DOHH2 (cell line): Measurements from ENCODE around the gene WAC.

ENCODE experiments used
- H3F3A ChIP-seq: fragments of 200-600 bp; sonication (generic), shearing (Covaris generic); 2 replicates; pipeline ENCODE4 v1.6.0; 2016; ENCODE audit warnings: antibody characterized with exemption, mild to moderate bottlenecking; ENCODE audit not compliant: control insufficient read depth, insufficient read depth
- H3K27ac ChIP-seq: fragments of 200-600 bp; sonication (generic); 2 replicates; pipeline ENCODE4 v1.5.1; 2014; ENCODE audit warnings: low read depth, mild to moderate bottlenecking, low read length, moderate library complexity
- H3K27me3 ChIP-seq: fragments of 200-600 bp; sonication (generic); 2 replicates; pipeline ENCODE4 v1.6.1; 2014; ENCODE audit warnings: mild to moderate bottlenecking, low read length, mixed read lengths; ENCODE audit not compliant: control insufficient read depth
- H3K36me3 ChIP-seq: fragments of 200-600 bp; sonication (generic); 2 replicates; pipeline ENCODE4 v1.6.1; 2014; ENCODE audit warnings: mild to moderate bottlenecking, low read length, moderate library complexity, mixed read lengths; ENCODE audit not compliant: control insufficient read depth
- H3K4me1 ChIP-seq: fragments of 200-600 bp; sonication (generic); 2 replicates; pipeline ENCODE4 v1.6.1; 2014; ENCODE audit warnings: mild to moderate bottlenecking, low read length, mixed read lengths; ENCODE audit not compliant: control insufficient read depth
- H3K4me2 ChIP-seq: fragments of 200-600 bp; sonication (generic); 2 replicates; pipeline ENCODE4 v1.6.0; 2014; ENCODE audit warnings: mild to moderate bottlenecking, low read length, moderate library complexity
- H3K4me3 ChIP-seq: fragments of 200-600 bp; sonication (generic); 2 replicates; pipeline ENCODE4 v1.5.1; 2014; ENCODE audit warnings: mild to moderate bottlenecking, low read length, mixed read lengths
- H3K79me2 ChIP-seq: fragments of 200-600 bp; sonication (generic); 2 replicates; pipeline ENCODE4 v1.6.1; 2014; ENCODE audit warnings: mild to moderate bottlenecking, low read length, mixed read lengths; ENCODE audit not compliant: control insufficient read depth
- H3K9me2 ChIP-seq: fragments of 200-600 bp; sonication (generic); replicated peaks from 2 replicates; pipeline ENCODE4 v1.6.1; 2014; ENCODE audit warnings: mild to moderate bottlenecking, low read length, mixed read lengths; ENCODE audit not compliant: control insufficient read depth
- H3K9me3 ChIP-seq: fragments of 200-600 bp; sonication (generic); 2 replicates; pipeline ENCODE4 v1.6.1; 2014; ENCODE audit warnings: antibody characterized with exemption, low read length, mixed read lengths; ENCODE audit not compliant: control insufficient read depth, insufficient read depth
- H4K20me1 ChIP-seq: fragments of 200-600 bp; sonication (generic); 2 replicates; pipeline ENCODE4 v1.6.0; 2014; ENCODE audit warnings: low read depth, mild to moderate bottlenecking, antibody characterized with exemption, low read length, moderate library complexity; ENCODE audit not compliant: control insufficient read depth, insufficient read depth
- CTCF ChIP-seq: fragments of 200-600 bp; sonication (generic); IDR thresholded peaks from one replicate; pipeline ENCODE4 v1.5.1; 2014; ENCODE audit warnings: antibody characterized with exemption, mild to moderate bottlenecking, low read depth, low read length; ENCODE audit not compliant: poor library complexity, severe bottlenecking
- EZH2phosphoT487 ChIP-seq: fragments of 200-600 bp; sonication (generic); IDR thresholded peaks from 2 replicates; pipeline ENCODE4 v1.6.1; 2017; ENCODE audit warnings: borderline replicate concordance, mild to moderate bottlenecking, antibody characterized with exemption, low read length, moderate library complexity, mixed read lengths

The WAC gene

GRCh38 chr10:28503114-28503513 lies 29.8 kb upstream of the WAC start:
- H3K27ac ChIP-seq: no peak overlapping the region
- H3K4me1 ChIP-seq: no peaks in the 10 kb centered on the region
- no peak for TF ChIP-seq CTCF
- TF ChIP-seq EZH2phosphoT487: no peak
- no peaks in the 10 kb centered on the region for H3F3A ChIP-seq
- H3K9me2 ChIP-seq: no peaks in the 10 kb centered on the region
- no peaks in the 10 kb centered on the region for H3K36me3 ChIP-seq
- H3K4me3 ChIP-seq: no peak overlapping the region
- no peaks in the 10 kb centered on the region for H3K9me3 ChIP-seq
- H3K4me2 ChIP-seq: no peak overlapping the region
- no peaks in the 10 kb centered on the region for H4K20me1 ChIP-seq
- H3K27me3 ChIP-seq: no peaks in the 10 kb centered on the region
- H3K79me2 ChIP-seq: no peaks in the 10 kb centered on the region

- H4K20me1 ChIP-seq: no peaks in the 10 kb centered on the region
- H3K9me2 ChIP-seq: no peaks in the 10 kb centered on the region
- H3K36me3 ChIP-seq: no peaks in the 10 kb centered on the region
- no peaks in the 10 kb centered on the region for H3K4me1 ChIP-seq
- no peaks in the 10 kb centered on the region for H3K79me2 ChIP-seq
- no peak overlapping the region for H3K27ac ChIP-seq
- H3K27me3 ChIP-seq: no peaks in the 10 kb centered on the region
- TF ChIP-seq EZH2phosphoT487: no peak
- no peak for TF ChIP-seq CTCF
- no peaks in the 10 kb centered on the region for H3K9me3 ChIP-seq
- no peak overlapping the region for H3K4me2 ChIP-seq
- no peak overlapping the region for H3K4me3 ChIP-seq
- no peaks in the 10 kb centered on the region for H3F3A ChIP-seq
These were observed 27.5 kb upstream of the WAC start for GRCh38 chr10:28505359-28505959.

DNA sequence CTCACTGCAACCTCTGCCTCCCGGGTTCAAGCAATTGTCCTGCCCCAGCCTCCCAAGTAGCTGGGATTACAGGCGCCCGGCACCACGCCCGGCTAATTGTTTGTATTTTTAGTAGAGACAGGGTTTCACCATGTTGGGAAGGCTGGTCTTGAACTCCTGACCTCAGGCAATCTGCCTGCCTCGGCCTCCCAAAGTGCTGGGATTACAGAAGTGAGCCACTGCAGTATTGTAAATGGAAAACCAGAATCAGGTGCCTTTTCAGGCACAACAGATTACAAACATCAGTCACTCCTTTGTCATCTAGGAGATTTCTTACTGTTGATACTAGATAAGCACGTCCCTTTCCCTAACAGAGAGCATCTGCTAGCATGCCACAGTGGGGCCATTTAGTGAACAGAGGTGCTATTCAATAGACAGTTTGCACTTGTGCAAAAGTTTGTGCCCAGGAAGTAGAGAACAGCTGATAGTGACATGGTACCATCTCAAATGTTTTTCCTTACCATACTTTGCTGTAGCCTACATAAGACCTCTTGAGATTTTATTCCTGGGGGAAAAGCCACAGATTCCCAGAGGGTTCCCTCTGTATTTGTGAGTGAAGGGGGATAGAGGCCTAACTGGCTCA lies 24.5 kb upstream of the WAC start:
- Histone ChIP-seq H3K9me3 (no peaks in the 10 kb centered on the region), H3K4me2 (no peak overlapping the region), H4K20me1 (no peaks in the 10 kb centered on the region), H3K9me2 (no peaks in the 10 kb centered on the region), H3K4me3 (no peak overlapping the region), H3K79me2 (no peaks in the 10 kb centered on the region), H3K27me3 (no peaks in the 10 kb centered on the region; the same call in 1 of the 2 replicates), H3K27ac (no peak overlapping the region), H3F3A (no peaks in the 10 kb centered on the region), H3K4me1 (no peaks in the 10 kb centered on the region), H3K36me3 (no peaks in the 10 kb centered on the region)
- no peak for TF ChIP-seq EZH2phosphoT487
- no peak for TF ChIP-seq CTCF
